Stimulated activated CD4-positive, alpha-beta T cell treated with anti-CD3 and anti-CD28 coated beads, TNF-alpha, amount 100 ng/mL, for 24 hours (primary cell): ENCODE results near the gene TOMM70.
A peak's percentile ranks its signal among the peaks of the same experiment; 100 is the strongest.

Source experiments
- DNase-seq, 3 experiments: peaks; one replicate each; pipeline ENCODE4 v3.0.0-alpha.2; 2020; ENCODE audit warnings: low read depth in 3 of 3

Gene TOMM70

GRCh38 chr3:100325827-100326226 is 75.1 kb downstream of the TOMM70 start:
- DNase-seq, result no peak

- DNase-seq, result no peak
These were observed 76.8 kb downstream of the TOMM70 start for GRCh38 chr3:100324044-100324443.

- no peak for DNase-seq
These were observed 80.9 kb downstream of the TOMM70 start for GRCh38 chr3:100319951-100320350.

GRCh38 chr3:100317912-100318311 is 83.0 kb downstream of the TOMM70 start:
- no peak for DNase-seq

- DNase-seq, result peak in 2 of 3 experiments; percentile 14 to 27
These were observed 84.2 kb downstream of the TOMM70 start for GRCh38 chr3:100316641-100317069.
